ENCODE data around the gene FOXI2. TPM values are rescaled to one million over a fixed set of nuclear protein-coding genes. Genes with fewer than 3 reads are reported as not detected.

Gene FOXI2
- total RNA-seq, 1 experiment from 2014 or later, result not detected

- intact Hi-C loops (cut with micrococcal nuclease; ENCODE audit: unreplicated experiment), result no loop called here
- ChIA-PET POLR2A (no interaction called here), CTCF (no interaction called here)
- no peaks in the 10 kb centered on the region for H3K36me3 ChIP-seq (ENCODE audit: control insufficient read depth, insufficient read depth, low read length)
- no peak overlapping the region for H3K4me3 ChIP-seq (ENCODE audit: low read depth, low read length)
- Mint-ChIP-seq H3K27ac (ENCODE audit: unreplicated experiment) (no peak overlapping the region), H3K36me3 (ENCODE audit: insufficient read depth, unreplicated experiment) (no peaks in the 10 kb centered on the region), H3K27me3 (ENCODE audit: insufficient read depth, unreplicated experiment) (peaks cover 6% of the 10 kb centered on the region), H3K4me1 (ENCODE audit: low read depth, unreplicated experiment) (no peaks in the 10 kb centered on the region), H3K9me3 (ENCODE audit: unreplicated experiment) (no peaks in the 10 kb centered on the region), H3K4me3 (ENCODE audit: unreplicated experiment) (no peak overlapping the region)
- BruUV-seq (replicated peaks), result no TSS peak
- H3K9me3 ChIP-seq, result no peaks in the 10 kb centered on the region
- H3K27me3 ChIP-seq (replicated peaks; ENCODE audit: control insufficient read depth, insufficient read depth, low read length), result no peaks in the 10 kb centered on the region
- TF ChIP-seq CTCF (IDR thresholded peaks at IDR 0.05; ENCODE audit: insufficient read depth in 1 of 2, low read depth in 1 of 2, low read length in 1 of 2, severe bottlenecking in 1 of 2, unreplicated experiment in 1 of 2), result no peak
- H3K4me1 ChIP-seq, result no peaks in the 10 kb centered on the region
- no peak for DNase-seq
These were observed 44.4 kb downstream of the FOXI2 start for GRCh38 chr10:127781412-127781811.

GRCh38 chr10:127787873-127788272, 50.9 kb downstream of the FOXI2 start:
- no peaks in the 10 kb centered on the region for H3K36me3 ChIP-seq (ENCODE audit: control insufficient read depth, insufficient read depth, low read length)
- no TSS peak for BruUV-seq (replicated peaks)
- H3K36me3 Mint-ChIP-seq (ENCODE audit: insufficient read depth, unreplicated experiment), result no peaks in the 10 kb centered on the region
- ChIA-PET POLR2A (no interaction called here), CTCF (no interaction called here)
- H3K4me3 Mint-ChIP-seq (ENCODE audit: unreplicated experiment), result no peak overlapping the region
- H3K4me1 ChIP-seq, result no peaks in the 10 kb centered on the region
- no peak for DNase-seq
- TF ChIP-seq CTCF (IDR thresholded peaks at IDR 0.05; ENCODE audit: insufficient read depth in 1 of 2, low read depth in 1 of 2, low read length in 1 of 2, severe bottlenecking in 1 of 2, unreplicated experiment in 1 of 2), result no peak
- no peak overlapping the region for H3K27ac Mint-ChIP-seq (ENCODE audit: unreplicated experiment)
- no peaks in the 10 kb centered on the region for H3K9me3 ChIP-seq
- peaks cover 11% of the 10 kb centered on the region for H3K27me3 Mint-ChIP-seq (ENCODE audit: insufficient read depth, unreplicated experiment)
- H3K27me3 ChIP-seq (replicated peaks; ENCODE audit: control insufficient read depth, insufficient read depth, low read length), result no peaks in the 10 kb centered on the region
- no peak overlapping the region for H3K4me3 ChIP-seq (ENCODE audit: low read depth, low read length)
- H3K9me3 Mint-ChIP-seq (ENCODE audit: unreplicated experiment), result no peaks in the 10 kb centered on the region
- H3K4me1 Mint-ChIP-seq (ENCODE audit: low read depth, unreplicated experiment), result no peaks in the 10 kb centered on the region
- intact Hi-C loops (cut with micrococcal nuclease; ENCODE audit: unreplicated experiment), result no loop called here

GRCh38 chr10:127790066-127790624, 53.2 kb downstream of the FOXI2 start:
- intact Hi-C loops (cut with micrococcal nuclease; ENCODE audit: unreplicated experiment), result no loop called here
- TF ChIP-seq CTCF (IDR thresholded peaks at IDR 0.05; ENCODE audit: insufficient read depth in 1 of 2, low read depth in 1 of 2, low read length in 1 of 2, severe bottlenecking in 1 of 2, unreplicated experiment in 1 of 2), result no peak
- no peaks in the 10 kb centered on the region for H3K9me3 Mint-ChIP-seq (ENCODE audit: unreplicated experiment)
- no peak overlapping the region for H3K27ac Mint-ChIP-seq (ENCODE audit: unreplicated experiment)
- H3K4me3 Mint-ChIP-seq (ENCODE audit: unreplicated experiment), result no peak overlapping the region
- Histone ChIP-seq H3K4me3 (ENCODE audit: low read depth, low read length) (no peak overlapping the region), H3K27me3 (replicated peaks; ENCODE audit: control insufficient read depth, insufficient read depth, low read length) (no peaks in the 10 kb centered on the region), H3K36me3 (ENCODE audit: control insufficient read depth, insufficient read depth, low read length) (no peaks in the 10 kb centered on the region), H3K9me3 (no peaks in the 10 kb centered on the region), H3K4me1 (no peaks in the 10 kb centered on the region)
- no peak for DNase-seq
- peaks cover 19% of the 10 kb centered on the region for H3K27me3 Mint-ChIP-seq (ENCODE audit: insufficient read depth, unreplicated experiment)
- BruUV-seq (replicated peaks), result no TSS peak
- ChIA-PET POLR2A (no interaction called here), CTCF (no interaction called here)
- no peaks in the 10 kb centered on the region for H3K36me3 Mint-ChIP-seq (ENCODE audit: insufficient read depth, unreplicated experiment)
- H3K4me1 Mint-ChIP-seq (ENCODE audit: low read depth, unreplicated experiment), result no peaks in the 10 kb centered on the region

Other genes starting within 250 kb of the FOXI2 start
- not detected in 2 replicates for gene NPS, start 187.9 kb upstream of the FOXI2 start, total RNA-seq (2022)
- 0.93 and 1.1 TPM in 2 replicates for gene CLRN3, start 155.8 kb downstream of the FOXI2 start, total RNA-seq (2022)
- 0.46 and 0.50 TPM in 2 replicates for gene PTPRE, start 169.9 kb downstream of the FOXI2 start, total RNA-seq (2022)

Data from Caco-2 (cell line).